HepG2 (cell line): ENCODE results near the gene TTLL10. TPM values are rescaled to one million over a fixed set of nuclear protein-coding genes. Genes with fewer than 3 reads are reported as not detected.

Experiments used
- ATF4 ChIP-seq, 2 experiments: fragments of 450-650 bp in 1 of 2; sonication (generic) in 1 of 2; formaldehyde crosslinking; IDR thresholded peaks; 2 replicates each; pipeline versions ENCODE4 v1.5.0 to v1.8.0; 2020 to 2022; ENCODE audit warnings: mild to moderate bottlenecking in 1 of 2, missing genetic modification reagents in 1 of 2
- BCL6 ChIP-seq: IDR thresholded peaks from 2 replicates; pipeline ENCODE4 v1.6.1; 2016; ENCODE audit warnings: missing genetic modification reagents, missing compliant biosample characterization
- BRD4 ChIP-seq: sonication (generic); formaldehyde crosslinking; IDR thresholded peaks from 2 replicates; pipeline ENCODE4 v1.4.0; 2020; ENCODE audit warnings: missing genetic modification reagents
- GABPB1 ChIP-seq: IDR thresholded peaks from 2 replicates; pipeline ENCODE4 v1.6.1; 2016; ENCODE audit warnings: mild to moderate bottlenecking, missing genetic modification reagents, moderate library complexity, missing compliant biosample characterization
- KAT8 ChIP-seq: IDR thresholded peaks from 2 replicates; pipeline ENCODE4 v1.6.1; 2016; ENCODE audit warnings: missing genetic modification reagents, missing compliant biosample characterization
- KLF12 ChIP-seq: sonication (generic); formaldehyde crosslinking; IDR thresholded peaks from 2 replicates; pipeline ENCODE4 v1.4.0; 2020; ENCODE audit warnings: missing genetic modification reagents, borderline replicate concordance
- PITX1 ChIP-seq: sonication (generic); formaldehyde crosslinking; IDR thresholded peaks from 2 replicates; pipeline ENCODE4 v1.5.1; 2020; ENCODE audit warnings: mild to moderate bottlenecking, missing genetic modification reagents
- POLR2AphosphoS5 ChIP-seq: IDR thresholded peaks from 2 replicates; pipeline ENCODE4 v1.6.1; 2012; ENCODE audit warnings: low read depth, low read length
- PPARG ChIP-seq: conservative IDR thresholded peaks from 2 replicates; pipeline ENCODE4 v1.6.1; 2016; ENCODE audit warnings: missing biosample characterization, missing genetic modification reagents
- RAD51 ChIP-seq: fragments of 450-650 bp; IDR thresholded peaks from 2 replicates; pipeline ENCODE4 v1.6.1; 2016; ENCODE audit warnings: borderline replicate concordance
- RXRA ChIP-seq: sonication (generic); formaldehyde crosslinking; IDR thresholded peaks from 2 replicates; pipeline ENCODE4 v1.5.1; 2020; ENCODE audit warnings: missing genetic modification reagents
- SOX6 ChIP-seq, 2 experiments: fragments of 450-650 bp in 1 of 2; sonication (generic) in 1 of 2; formaldehyde crosslinking in 1 of 2; IDR thresholded peaks; 2 replicates each; pipeline versions ENCODE4 v1.4.0 to v1.6.1; 2017 to 2020; ENCODE audit warnings: antibody characterized with exemption in 1 of 2, mild to moderate bottlenecking in 1 of 2, missing genetic modification reagents in 1 of 2
- TEAD3 ChIP-seq: optimal IDR thresholded peaks from 2 replicates; pipeline ENCODE3; 2016; ENCODE audit warnings: borderline replicate concordance
- TRAFD1 ChIP-seq: sonication (generic); formaldehyde crosslinking; IDR thresholded peaks from 2 replicates; pipeline ENCODE4 v1.5.1; 2020; ENCODE audit warnings: missing genetic modification reagents, mild to moderate bottlenecking, borderline replicate concordance
- XRCC5 ChIP-seq: fragments of 200-400 bp; formaldehyde crosslinking; optimal IDR thresholded peaks from 2 replicates; pipeline ENCODE3; 2017; ENCODE audit warnings: mild to moderate bottlenecking, low read length
- ZFP82 ChIP-seq: sonication (generic); formaldehyde crosslinking; IDR thresholded peaks from 2 replicates; pipeline ENCODE4 v1.5.1; 2020; ENCODE audit warnings: mild to moderate bottlenecking, missing genetic modification reagents, borderline replicate concordance
- ZNF121 ChIP-seq: sonication (generic); formaldehyde crosslinking; IDR thresholded peaks from 2 replicates; pipeline ENCODE4 v1.5.0; 2020; ENCODE audit warnings: mild to moderate bottlenecking, missing genetic modification reagents
- ZNF33A ChIP-seq: sonication (generic); formaldehyde crosslinking; IDR thresholded peaks from 2 replicates; pipeline ENCODE4 v1.5.1; 2020; ENCODE audit warnings: missing genetic modification reagents, mild to moderate bottlenecking, moderate library complexity, borderline replicate concordance
- ZZZ3 ChIP-seq: sonication (generic); formaldehyde crosslinking; IDR thresholded peaks from 2 replicates; pipeline ENCODE4 v1.4.0; 2020; ENCODE audit warnings: missing genetic modification reagents, mild to moderate bottlenecking, borderline replicate concordance
- polyA plus RNA-seq, 8 experiments: library from polyadenylated mRNA; depleted of rRNA in 3 of 8; stranded (reverse) in 7 of 8; unstranded in 1 of 8; fragments of >200 nt; fragmentation: Illumina TruSeq in 4 of 8; extraction: Trizol in 4 of 8; gene quantifications; 2 replicates each; pipeline versions ENCODE4 v1.2.1 to v1.2.3, GENCODE V29; 2011 to 2016; ENCODE audit warnings: low read depth in 4 of 8, missing spikeins in 1 of 8, mixed read lengths in 1 of 8; ENCODE audit not compliant: insufficient read depth in 1 of 8
- total RNA-seq, 5 experiments: library from RNA; depleted of rRNA; stranded (reverse); fragments of >200 nt; fragmentation: Illumina TruSeq; extraction: Trizol; gene quantifications; 2 replicates each; pipeline ENCODE4 v1.2.3, GENCODE V29; 2016; ENCODE audit warnings: low read depth in 1 of 5
- TF ChIP-seq, protein P1 (sequence below): sonication (generic); formaldehyde crosslinking; IDR thresholded peaks from 2 replicates; pipeline ENCODE4 v1.5.1; 2020; ENCODE audit warnings: mild to moderate bottlenecking, missing genetic modification reagents, moderate library complexity
- TF ChIP-seq, protein P2 (sequence below): sonication (generic); formaldehyde crosslinking; IDR thresholded peaks from 2 replicates; pipeline ENCODE4 v1.8.0; 2022; ENCODE audit warnings: missing genetic modification reagents, mild to moderate bottlenecking, borderline replicate concordance

TTLL10 gene
- total and polyA plus RNA-seq, 2 of the 13 experiments (the other 11 are each of a cell fraction or from before 2014, with no cell fraction given): not detected

GRCh38 chr1:1237874-1238701 is 64.4 kb downstream of the TTLL10 start (continued):
- TF ChIP-seq KAT8 (CRISPR knock-in tag) (peak; percentile 33; the same call in 1 of the 2 replicates), ZZZ3 (CRISPR knock-in tag) (no peak), BCL6 (CRISPR knock-in tag) (peak; percentile 36; the same call in 1 of the 2 replicates), BRD4 (CRISPR knock-in tag) (peak; percentile 75; the same call in 1 of the 2 replicates), PITX1 (CRISPR knock-in tag) (peak; percentile 5; the same call in 1 of the 2 replicates), ZFP82 (CRISPR knock-in tag) (peak; percentile 77; the same call in 1 of the 2 replicates), KLF12 (CRISPR knock-in tag) (peak; percentile 46; the same call in 1 of the 2 replicates), TRAFD1 (peak; percentile 86; the same call in 1 of the 2 replicates), RAD51 (no peak), ZNF121 (CRISPR knock-in tag) (peak; percentile 52; the same call in 1 of the 2 replicates), TEAD3 (CRISPR knock-in tag) (peak; percentile 73), GABPB1 (CRISPR knock-in tag) (peak; percentile 62; the same call in 1 of the 2 replicates), ATF4 (CRISPR knock-in tag; IDR thresholded peaks at IDR 0.05) (peak in 1 of 2 experiments; percentile 84; a peak in 2 of 4 replicates), POLR2AphosphoS5 (peak; percentile 76), ZNF33A (CRISPR knock-in tag) (0 out of 2 replicates have a peak, but pooled peaks have one; percentile 53), PPARG (no peak), SOX6 (IDR thresholded peaks at IDR 0.05) (no peak), SOX6 (CRISPR knock-in tag; IDR thresholded peaks at IDR 0.05) (peak; percentile 89), XRCC5 (peak; percentile 59), RXRA (CRISPR knock-in tag) (peak; percentile 89)
- TF ChIP-seq, protein P1, sequence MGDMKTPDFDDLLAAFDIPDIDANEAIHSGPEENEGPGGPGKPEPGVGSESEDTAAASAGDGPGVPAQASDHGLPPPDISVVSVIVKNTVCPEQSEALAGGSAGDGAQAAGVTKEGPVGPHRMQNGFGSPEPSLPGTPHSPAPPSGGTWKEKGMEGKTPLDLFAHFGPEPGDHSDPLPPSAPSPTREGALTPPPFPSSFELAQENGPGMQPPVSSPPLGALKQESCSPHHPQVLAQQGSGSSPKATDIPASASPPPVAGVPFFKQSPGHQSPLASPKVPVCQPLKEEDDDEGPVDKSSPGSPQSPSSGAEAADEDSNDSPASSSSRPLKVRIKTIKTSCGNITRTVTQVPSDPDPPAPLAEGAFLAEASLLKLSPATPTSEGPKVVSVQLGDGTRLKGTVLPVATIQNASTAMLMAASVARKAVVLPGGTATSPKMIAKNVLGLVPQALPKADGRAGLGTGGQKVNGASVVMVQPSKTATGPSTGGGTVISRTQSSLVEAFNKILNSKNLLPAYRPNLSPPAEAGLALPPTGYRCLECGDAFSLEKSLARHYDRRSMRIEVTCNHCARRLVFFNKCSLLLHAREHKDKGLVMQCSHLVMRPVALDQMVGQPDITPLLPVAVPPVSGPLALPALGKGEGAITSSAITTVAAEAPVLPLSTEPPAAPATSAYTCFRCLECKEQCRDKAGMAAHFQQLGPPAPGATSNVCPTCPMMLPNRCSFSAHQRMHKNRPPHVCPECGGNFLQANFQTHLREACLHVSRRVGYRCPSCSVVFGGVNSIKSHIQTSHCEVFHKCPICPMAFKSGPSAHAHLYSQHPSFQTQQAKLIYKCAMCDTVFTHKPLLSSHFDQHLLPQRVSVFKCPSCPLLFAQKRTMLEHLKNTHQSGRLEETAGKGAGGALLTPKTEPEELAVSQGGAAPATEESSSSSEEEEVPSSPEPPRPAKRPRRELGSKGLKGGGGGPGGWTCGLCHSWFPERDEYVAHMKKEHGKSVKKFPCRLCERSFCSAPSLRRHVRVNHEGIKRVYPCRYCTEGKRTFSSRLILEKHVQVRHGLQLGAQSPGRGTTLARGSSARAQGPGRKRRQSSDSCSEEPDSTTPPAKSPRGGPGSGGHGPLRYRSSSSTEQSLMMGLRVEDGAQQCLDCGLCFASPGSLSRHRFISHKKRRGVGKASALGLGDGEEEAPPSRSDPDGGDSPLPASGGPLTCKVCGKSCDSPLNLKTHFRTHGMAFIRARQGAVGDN (CRISPR knock-in tag): peak; percentile 84
- TF ChIP-seq, protein P2, sequence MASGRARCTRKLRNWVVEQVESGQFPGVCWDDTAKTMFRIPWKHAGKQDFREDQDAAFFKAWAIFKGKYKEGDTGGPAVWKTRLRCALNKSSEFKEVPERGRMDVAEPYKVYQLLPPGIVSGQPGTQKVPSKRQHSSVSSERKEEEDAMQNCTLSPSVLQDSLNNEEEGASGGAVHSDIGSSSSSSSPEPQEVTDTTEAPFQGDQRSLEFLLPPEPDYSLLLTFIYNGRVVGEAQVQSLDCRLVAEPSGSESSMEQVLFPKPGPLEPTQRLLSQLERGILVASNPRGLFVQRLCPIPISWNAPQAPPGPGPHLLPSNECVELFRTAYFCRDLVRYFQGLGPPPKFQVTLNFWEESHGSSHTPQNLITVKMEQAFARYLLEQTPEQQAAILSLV: peak; percentile 91
